HG02642 (cell line): ENCODE measurements around the gene DRC3.
A peak's percentile ranks its signal among the peaks of the same experiment; 100 is the strongest.

Experiments
- ATAC-seq: cut with Tn5 transposase; IDR thresholded peaks from one replicate; pipeline ENCODE4 v1.9.1; 2021; ENCODE audit warnings: mild to moderate bottlenecking; ENCODE audit not compliant: unreplicated experiment, poor library complexity

The DRC3 gene

GRCh38 chr17:18039535-18040260, 67.0 kb downstream of the DRC3 start:
- ATAC-seq, result peak; percentile 36

- ATAC-seq, result no peak
Observed at GRCh38 chr17:18040261-18040858, 67.7 kb downstream of the DRC3 start.

DNA sequence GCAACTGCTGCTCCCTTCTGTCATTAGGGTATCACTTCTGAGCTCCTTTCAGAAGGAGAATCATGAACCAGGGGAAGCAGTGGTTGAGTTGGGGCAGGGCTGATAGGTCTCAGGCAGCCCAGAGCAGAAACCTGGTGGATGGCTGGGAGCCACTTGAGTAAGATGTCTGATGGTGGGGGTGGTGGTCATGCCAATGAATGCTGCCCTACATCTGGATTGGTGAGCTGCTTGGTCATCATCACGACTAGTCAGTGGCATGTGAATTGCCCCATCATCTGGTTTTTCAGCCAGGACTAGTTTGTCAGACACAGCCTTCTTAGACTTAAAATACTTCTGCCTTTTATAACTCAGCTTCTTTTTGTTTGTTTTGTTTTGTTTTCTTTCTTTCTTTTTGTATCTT, 69.1 kb downstream of the DRC3 start:
- ATAC-seq, result no peak

- no peak for ATAC-seq
Observed at GRCh38 chr17:18042983-18043382, 70.3 kb downstream of the DRC3 start.

GRCh38 chr17:18043491-18043890, 70.8 kb downstream of the DRC3 start:
- no peak for ATAC-seq

DNA sequence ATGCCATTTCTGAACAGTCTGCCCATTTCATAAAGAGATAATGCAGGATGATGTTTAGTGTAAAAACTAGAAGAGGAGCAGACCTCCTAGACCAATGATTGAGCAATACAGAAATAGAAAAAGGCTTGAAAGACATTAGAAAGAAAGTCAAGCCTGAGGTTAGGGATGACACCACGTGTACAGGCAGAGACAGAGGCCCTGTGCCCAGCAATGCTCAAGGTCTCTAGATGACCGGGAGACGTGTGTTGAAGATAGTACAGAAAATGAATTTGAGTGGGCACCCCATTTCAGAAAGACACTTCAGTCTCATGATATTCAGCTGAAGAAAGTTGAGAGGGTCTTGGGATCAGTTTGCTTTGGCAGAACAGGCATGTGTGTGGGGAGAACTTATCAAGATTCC, 71.9 kb downstream of the DRC3 start:
- no peak for ATAC-seq

DNA sequence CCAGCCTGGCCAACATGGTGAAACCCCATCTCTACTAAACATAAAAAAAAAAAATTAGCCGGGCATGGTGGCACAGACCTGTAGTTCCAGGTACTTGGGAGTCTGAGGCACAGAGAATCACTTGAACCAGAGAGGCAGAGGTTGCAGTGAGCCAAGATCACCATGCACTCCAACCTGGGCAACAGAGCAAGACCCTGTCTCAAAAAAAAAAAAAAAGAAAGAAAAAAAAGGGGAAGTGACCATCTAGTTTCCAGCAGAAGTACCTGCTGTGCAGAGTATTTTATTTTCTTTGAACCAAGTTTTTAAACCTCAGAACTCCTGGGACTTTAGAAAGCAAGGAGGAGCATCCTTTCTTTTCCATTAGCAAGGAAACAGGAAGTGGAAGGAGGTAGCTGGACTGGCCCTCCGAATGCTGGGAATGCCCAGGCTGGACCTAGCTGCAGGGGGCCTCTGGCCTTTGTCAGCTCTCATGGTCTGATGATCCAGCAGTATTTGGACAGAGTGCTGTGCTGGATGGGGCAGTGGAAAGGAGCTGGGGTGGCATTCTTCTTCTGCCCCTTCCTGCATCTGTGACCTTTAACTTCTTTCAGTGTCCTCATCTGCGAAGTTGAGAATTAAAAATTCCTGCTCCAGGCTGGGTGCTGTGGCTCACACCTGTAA, 73.2 kb downstream of the DRC3 start:
- no peak for ATAC-seq

- no peak for ATAC-seq
Observed at GRCh38 chr17:18055597-18055996, 82.9 kb downstream of the DRC3 start.

GRCh38 chr17:18056214-18056613, 83.6 kb downstream of the DRC3 start:
- ATAC-seq, result no peak

GRCh38 chr17:18059283-18059682, 86.6 kb downstream of the DRC3 start:
- no peak for ATAC-seq

DNA sequence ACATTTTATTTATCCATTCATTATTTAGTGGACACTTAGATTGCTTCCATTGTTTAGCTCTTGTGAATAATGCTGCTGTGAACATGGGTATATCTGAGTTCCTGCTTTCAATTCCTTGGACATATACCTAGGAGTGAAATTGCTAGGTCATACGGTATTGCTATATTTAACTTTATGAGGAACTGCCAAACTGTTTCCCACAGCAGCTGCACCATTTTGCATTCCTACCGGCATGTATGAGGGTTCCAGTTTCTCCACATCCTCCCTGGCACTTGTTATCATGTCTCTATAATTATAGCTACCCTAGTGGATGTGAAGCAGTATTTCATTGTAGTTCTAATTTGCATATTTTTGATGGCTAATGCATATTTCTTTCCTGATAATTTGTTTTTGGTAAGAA, 91.4 kb downstream of the DRC3 start:
- ATAC-seq, result no peak

GRCh38 chr17:18065546-18065945, 92.9 kb downstream of the DRC3 start:
- no peak for ATAC-seq
